Motor neuron (in vitro differentiated cells): Measurements from ENCODE around the gene NCS1. TPM values are rescaled to one million over a fixed set of nuclear protein-coding genes. Genes with fewer than 3 reads are reported as not detected.

ENCODE experiments used
- ATAC-seq, 8 experiments: fragments of 200-7000 bp; cut with Tn5 transposase; replicated peaks in 6 of 8; 2 replicates each; pipeline ENCODE4 v1.8.0; 2021; ENCODE audit warnings: mild to moderate bottlenecking in 8 of 8, moderate library complexity in 8 of 8
- H3K27ac ChIP-seq, 2 donors: fragments of 250-450 bp; sonication (Bioruptor Pico); 2 replicates each; pipeline ENCODE4 v1.9.0; 2021; ENCODE audit warnings: antibody characterized with exemption in 2 of 2, mild to moderate bottlenecking in 2 of 2, moderate library complexity in 1 of 2
- H3K4me1 ChIP-seq, 2 donors: fragments of 250-450 bp; sonication (Bioruptor Pico); replicated peaks in 1 of 2; 2 replicates each; pipeline ENCODE4 v1.6.1; 2021; ENCODE audit warnings: antibody characterized with exemption in 2 of 2, mild to moderate bottlenecking in 2 of 2, moderate library complexity in 1 of 2
- H3K4me3 ChIP-seq, 5 donors: fragments of 250-450 bp; sonication (Bioruptor Pico); 2 replicates each; pipeline ENCODE4 v1.9.0; 2021; ENCODE audit warnings: antibody characterized with exemption in 5 of 5, mild to moderate bottlenecking in 5 of 5, moderate library complexity in 4 of 5
- WGBS, 10 experiments: fragments of 450-650 bp; shearing (Covaris generic); methylation state at CpG; one replicate each; pipeline ENCODE4 v1.0.0; 2022; 5-methylcytosine and 5-hydroxymethylcytosine counted together
- in situ Hi-C, 9 experiments: fragments of 400-800 bp; cut with MboI; loops; one replicate each; pipeline ENCODE4 v1.15.0; 2021; ENCODE audit warnings: low sequenced_read_pairs in 9 of 9, low pct_unique_long_range_greater_than_20kb in 2 of 9; ENCODE audit not compliant: unreplicated experiment in 9 of 9
- total RNA-seq, 8 experiments: library from RNA; unstranded; fragments of 300-600 nt; gene quantifications; 2 replicates each; pipeline versions ENCODE4 v1.2.3 to v1.2.4, GENCODE V29; 2022

Gene NCS1
- total RNA-seq, 8 experiments from 2014 or later: 11.2 to 104 (median 34.7) TPM

DNA sequence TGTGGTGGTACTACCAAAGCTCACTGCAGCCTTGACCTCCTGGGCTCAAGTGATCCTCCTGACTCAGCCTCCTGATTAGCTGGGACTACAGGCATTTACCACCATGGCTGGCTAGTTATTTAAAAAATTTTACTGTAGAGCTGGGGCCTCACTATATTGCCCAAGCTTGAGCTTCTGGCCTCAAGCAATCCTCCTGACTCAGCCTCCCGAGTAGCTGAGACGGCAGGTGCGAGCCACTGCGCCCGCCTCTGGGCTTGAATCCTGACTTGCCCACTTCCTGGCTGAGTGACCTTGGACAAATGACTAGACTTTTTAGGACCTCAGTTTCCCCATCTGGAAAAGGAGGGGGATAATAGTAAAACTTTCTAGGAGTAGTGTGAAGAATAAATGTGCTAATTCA is 32.1 kb downstream of the NCS1 start:
- no peak overlapping the region for H3K27ac ChIP-seq
- in situ Hi-C loops: no loop called here
- no peak for ATAC-seq
- H3K4me3 ChIP-seq: no peak overlapping the region
- 90 to 100% (median 91%) methylated on average over 4 to 5 of the region's 5 CpGs; no CpG with 5 or more reads in 7 of the 10 experiments for WGBS, 10 experiments
- peaks cover 23 to 25% of the 10 kb centered on the region in 2 donors for H3K4me1 ChIP-seq

DNA sequence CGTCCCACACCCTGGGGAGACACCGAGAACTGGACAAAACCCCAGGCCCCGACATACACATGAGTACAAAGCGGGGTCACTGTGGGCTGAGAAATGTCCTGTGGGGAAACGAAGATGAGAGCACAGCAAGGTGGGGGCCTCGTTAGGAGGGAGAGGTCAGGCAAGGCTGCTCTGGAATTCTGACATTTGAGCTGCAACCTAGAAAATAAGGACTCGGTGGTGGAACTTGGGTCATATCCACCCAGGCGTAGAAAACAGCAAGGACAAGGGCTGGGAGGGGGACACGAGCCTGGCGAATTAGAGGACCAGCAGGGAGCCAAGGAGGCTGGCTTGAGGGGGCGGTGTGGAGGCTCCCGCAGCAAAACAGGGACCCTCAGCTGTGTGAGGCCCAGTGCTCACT is 32.8 kb downstream of the NCS1 start:
- in situ Hi-C loops: no loop called here
- peaks cover 28 to 31% of the 10 kb centered on the region in 2 donors for H3K4me1 ChIP-seq
- H3K27ac ChIP-seq: no peak overlapping the region
- ATAC-seq: no peak
- H3K4me3 ChIP-seq: no peak overlapping the region
- 60 to 83% (median 70%) methylated on average over 4 of the region's 12 CpGs; no CpG with 5 or more reads in 7 of the 10 experiments for WGBS, 10 experiments

DNA sequence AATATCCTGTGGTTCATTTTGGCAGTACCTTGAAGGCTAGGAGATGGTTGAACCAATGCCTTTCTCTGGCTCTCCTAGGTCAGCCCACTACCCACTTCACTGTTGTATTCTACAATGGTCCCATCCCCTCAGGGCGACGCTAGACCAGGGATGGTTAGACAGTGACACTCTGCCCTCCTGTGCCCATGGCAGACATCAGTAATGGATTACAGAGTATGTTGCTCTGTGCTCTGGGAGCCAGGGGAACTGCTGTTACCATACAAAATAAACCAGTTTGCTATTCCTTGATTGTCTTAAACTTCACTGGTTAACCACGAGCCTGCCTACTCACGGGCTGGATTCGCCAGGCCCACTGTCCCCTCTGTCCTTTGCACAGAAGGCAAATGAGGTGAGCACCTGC is 33.7 kb downstream of the NCS1 start:
- in situ Hi-C loops: no loop called here
- ATAC-seq: no peak
- peaks cover 19 to 23% of the 10 kb centered on the region in 2 donors for H3K4me1 ChIP-seq

DNA sequence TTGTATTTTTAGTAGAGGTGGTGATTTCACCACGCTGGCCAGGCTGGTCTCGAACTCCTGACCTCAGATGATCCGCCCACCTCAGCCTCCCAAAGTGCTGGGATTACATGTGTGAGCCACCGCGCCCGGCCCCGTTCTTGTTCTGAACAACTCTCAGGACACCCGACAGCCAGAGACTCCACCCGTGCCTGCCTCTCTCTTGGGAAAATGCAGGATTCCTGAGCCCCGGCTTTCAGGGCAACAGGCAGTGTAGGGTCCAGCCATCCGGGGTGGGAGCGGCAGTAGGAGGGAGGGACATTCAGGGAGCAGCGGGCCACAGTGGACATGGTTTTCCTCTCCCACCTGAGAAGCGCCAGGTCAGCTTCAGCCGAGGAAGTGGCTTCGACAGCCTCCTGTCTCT is 34.4 kb downstream of the NCS1 start:
- Histone ChIP-seq H3K4me3 (no peak overlapping the region), H3K27ac (no peak overlapping the region), H3K4me1 (peaks cover 16 to 17% of the 10 kb centered on the region in 2 donors)
- no peak for ATAC-seq
- in situ Hi-C loops: no loop called here
- 53 to 100% (median 78%) methylated on average over 2 to 7 of the region's 16 CpGs; no CpG with 5 or more reads in 2 of the 10 experiments for WGBS, 10 experiments

More for the DNA sequence above, 33.7 kb downstream of the NCS1 start:
- 82 to 100% (median 94%) methylated on average over 2 to 4 of the region's 5 CpGs; no CpG with 5 or more reads in 4 of the 10 experiments for WGBS, 10 experiments
- no peak overlapping the region for H3K4me3 ChIP-seq
- H3K27ac ChIP-seq: no peak overlapping the region

DNA sequence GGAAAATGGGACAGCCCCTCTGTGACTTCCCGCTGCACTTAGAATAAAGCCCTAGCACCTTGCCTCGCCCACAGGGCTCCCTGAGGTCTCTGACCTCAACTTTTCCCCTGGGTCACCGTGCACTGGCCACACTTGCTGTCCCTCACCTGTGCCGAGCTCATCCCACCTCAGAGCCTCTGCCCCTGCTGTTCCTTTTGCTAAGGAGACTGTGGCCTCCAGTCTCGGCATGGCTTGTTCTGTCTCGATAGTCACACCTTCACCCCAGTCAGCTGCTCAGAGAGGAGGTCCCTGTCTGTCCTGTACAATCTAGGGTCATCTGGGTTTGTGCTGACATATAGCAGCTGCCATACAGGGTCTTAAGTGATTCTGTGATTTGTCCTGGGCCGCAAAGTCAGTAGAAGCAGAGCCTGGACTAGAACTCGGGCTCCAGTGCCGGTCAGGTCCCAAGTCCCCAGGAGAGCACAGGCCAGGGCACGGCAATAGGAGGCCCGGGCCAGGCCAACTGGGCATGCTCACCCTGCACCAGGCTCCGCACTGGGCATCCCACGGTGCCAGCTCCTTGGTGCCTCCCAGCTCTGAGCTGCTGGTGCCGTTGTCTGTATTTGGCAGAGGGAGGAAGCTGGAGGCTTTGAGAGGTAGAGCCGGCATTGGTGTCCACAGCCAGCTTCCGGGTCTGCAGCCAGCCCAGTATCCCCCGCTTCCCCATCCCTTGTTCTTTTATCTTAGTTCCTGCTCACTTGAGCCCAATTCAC is 35.2 kb downstream of the NCS1 start:
- no peak for ATAC-seq
- WGBS, 10 experiments: 83 to 100% (median 90%) methylated on average over 1 to 5 of the region's 17 CpGs; no CpG with 5 or more reads in 4 of the 10 experiments
- in situ Hi-C loops: no loop called here
- Histone ChIP-seq H3K27ac (no peak overlapping the region), H3K4me3 (no peak overlapping the region), H3K4me1 (peaks cover 16 to 17% of the 10 kb centered on the region in 2 donors)

DNA sequence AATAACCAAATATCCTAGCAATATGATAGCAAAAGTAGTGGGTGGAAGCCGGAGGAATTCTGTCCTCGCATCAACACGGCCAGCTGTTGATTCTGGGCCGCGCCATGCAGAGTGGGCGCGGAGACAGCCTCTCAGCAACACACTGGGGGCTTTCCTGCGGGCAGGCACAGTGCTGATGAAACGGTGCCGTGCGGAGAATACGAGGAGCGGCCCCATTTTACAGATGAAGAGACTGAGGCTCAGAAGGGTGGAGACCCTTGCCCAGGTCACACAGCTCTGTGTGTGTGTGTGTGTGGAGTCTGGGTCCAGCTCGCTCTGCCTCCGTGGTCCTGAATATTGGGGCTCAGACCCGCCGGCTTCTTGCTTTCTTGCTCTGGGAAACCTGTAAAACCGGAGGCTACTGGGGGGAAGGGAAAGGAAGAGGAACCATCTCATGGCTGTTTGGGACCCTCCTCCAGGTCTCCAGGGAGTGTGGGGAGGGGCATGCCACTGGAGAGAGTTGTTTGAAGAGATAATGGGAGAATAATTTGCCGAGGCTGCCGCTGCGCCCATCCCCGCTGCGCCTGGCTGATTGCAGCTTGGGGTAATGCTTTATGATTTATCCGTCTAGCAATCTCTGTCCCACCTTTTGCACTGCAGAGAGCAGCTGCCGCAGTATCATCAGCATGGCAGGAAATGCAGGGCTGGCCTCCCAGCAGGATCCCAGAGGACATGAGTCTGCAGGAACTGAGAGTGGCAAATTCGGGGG is 36.6 kb downstream of the NCS1 start:
- WGBS, 10 experiments: 20 to 100% (median 73%) methylated on average over 1 to 6 of the region's 26 CpGs; no CpG with 5 or more reads in 4 of the 10 experiments
- peak in 6 of 8 experiments; percentile 48 to 95 (median 86) for ATAC-seq
- H3K4me1 ChIP-seq: peaks cover 13 to 19% of the 10 kb centered on the region in 2 donors
- in situ Hi-C loops: no loop called here
- H3K4me3 ChIP-seq: no peak overlapping the region
- H3K27ac ChIP-seq: peak overlapping the region; percentile 21 to 47

DNA sequence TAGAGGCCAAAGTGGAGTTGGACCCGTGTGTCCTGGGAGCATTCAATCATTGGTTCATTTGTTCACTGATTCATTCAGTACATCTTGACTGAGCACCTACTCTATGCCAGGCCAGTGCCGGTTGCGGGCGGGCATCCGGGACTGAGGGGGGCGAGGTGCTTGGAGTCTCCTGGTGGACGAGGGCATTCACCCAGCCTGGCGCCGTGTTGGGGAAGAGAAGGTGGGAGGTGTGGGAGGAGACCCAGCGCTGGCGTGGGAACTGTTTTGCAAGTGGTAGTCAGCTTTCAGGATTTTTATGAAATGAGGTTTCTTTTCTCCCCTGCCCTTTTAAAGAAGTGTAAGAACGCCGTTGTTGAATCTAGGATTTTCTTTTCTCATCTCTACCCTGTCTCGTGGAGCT is 37.2 kb downstream of the NCS1 start:
- WGBS, 10 experiments: 40 to 83% (median 73%) methylated on average over 1 to 9 of the region's 14 CpGs; no CpG with 5 or more reads in 5 of the 10 experiments
- in situ Hi-C loops: no loop called here
- H3K4me3 ChIP-seq: no peak overlapping the region

DNA sequence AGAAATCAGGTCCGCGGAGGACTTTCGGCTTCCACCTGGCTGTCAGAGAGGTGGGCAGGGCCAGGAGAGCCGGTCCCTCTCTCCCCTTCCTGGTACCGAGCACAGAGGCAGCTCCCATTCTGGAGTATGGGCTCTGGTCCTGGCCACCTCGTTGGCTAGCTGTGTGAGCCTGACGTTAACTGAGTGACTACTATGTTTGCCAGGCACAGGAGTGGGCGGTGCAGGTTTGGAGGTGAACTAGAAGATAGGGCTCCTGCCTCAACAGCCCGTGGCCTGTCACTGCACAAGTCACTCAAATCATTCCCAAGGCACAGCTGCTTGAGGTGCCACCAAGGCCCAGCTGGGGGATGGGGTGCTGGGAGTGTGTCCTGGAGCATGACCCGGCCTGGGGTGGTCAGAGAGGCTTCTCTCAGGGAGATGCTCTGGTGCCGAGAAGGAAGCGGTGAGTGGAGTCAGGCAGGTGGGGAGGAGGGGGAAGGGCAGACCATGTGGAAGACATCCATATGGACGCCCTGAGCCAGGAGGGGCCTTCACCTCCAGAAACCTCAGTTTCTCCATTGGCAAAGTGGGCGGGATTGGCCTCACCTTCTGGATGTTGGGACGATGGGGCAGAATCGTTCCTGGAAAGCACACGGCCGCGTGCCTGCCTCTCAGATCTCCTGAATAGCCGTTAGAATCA is 39.5 kb downstream of the NCS1 start:
- 83 to 100% (median 91%) methylated on average over 1 to 4 of the region's 20 CpGs; no CpG with 5 or more reads in 5 of the 10 experiments for WGBS, 10 experiments
- no peak overlapping the region for H3K4me3 ChIP-seq
- no peak for ATAC-seq
- no peak overlapping the region for H3K27ac ChIP-seq
- H3K4me1 ChIP-seq: peaks cover 33 to 44% of the 10 kb centered on the region in 2 donors
- in situ Hi-C loops: no loop called here

More for the DNA sequence above, 37.2 kb downstream of the NCS1 start:
- peak in 3 of 8 experiments; percentile 6 to 17 (median 9) for ATAC-seq
- Histone ChIP-seq H3K4me1 (peaks cover 20 to 26% of the 10 kb centered on the region in 2 donors), H3K27ac (peak overlapping the region; percentile 1 to 4)

DNA sequence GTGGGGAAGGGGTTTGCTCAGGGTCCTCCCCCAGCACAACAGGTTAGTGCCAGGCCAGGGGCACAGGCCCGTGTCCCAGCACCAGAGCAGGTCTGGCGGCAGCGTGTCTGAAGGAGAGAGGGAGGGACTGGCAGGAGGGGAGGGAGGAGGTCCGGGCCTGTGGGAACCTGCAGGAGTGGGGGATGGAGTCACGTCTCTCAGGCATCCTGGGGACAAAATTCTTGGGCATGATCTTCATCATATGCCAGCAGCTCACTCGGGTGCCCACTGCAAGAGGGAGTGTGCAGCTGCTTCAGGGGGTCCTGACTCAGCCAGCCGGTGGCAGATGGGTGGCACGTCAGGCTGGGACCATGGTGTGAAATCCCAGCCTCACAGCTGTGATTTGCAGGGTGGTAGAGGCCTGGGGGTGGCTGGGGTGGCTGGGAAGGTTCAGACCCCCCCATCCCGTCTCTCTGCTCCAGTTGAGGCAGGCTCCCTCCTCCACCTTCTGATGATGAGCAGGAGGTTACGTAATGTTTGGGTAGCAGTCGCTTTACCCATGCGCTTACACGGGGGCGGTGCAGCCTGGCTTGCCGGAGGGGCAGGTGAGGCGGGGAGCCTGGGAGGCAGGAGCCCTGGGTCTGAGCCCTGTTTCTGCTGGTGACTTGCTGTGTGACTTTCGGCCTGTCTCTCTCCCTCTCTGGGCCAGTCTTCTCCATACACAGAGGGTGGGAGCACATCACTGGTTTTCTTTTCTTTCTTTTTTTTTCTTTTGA is 40.5 kb downstream of the NCS1 start:
- ATAC-seq: no peak
- Histone ChIP-seq H3K4me3 (no peak overlapping the region), H3K27ac (no peak overlapping the region), H3K4me1 (peaks cover 35 to 48% of the 10 kb centered on the region in 2 donors)
- WGBS, 10 experiments: 100% methylated on average over 7 of the region's 17 CpGs; no CpG with 5 or more reads in 9 of the 10 experiments
- in situ Hi-C loops: no loop called here

DNA sequence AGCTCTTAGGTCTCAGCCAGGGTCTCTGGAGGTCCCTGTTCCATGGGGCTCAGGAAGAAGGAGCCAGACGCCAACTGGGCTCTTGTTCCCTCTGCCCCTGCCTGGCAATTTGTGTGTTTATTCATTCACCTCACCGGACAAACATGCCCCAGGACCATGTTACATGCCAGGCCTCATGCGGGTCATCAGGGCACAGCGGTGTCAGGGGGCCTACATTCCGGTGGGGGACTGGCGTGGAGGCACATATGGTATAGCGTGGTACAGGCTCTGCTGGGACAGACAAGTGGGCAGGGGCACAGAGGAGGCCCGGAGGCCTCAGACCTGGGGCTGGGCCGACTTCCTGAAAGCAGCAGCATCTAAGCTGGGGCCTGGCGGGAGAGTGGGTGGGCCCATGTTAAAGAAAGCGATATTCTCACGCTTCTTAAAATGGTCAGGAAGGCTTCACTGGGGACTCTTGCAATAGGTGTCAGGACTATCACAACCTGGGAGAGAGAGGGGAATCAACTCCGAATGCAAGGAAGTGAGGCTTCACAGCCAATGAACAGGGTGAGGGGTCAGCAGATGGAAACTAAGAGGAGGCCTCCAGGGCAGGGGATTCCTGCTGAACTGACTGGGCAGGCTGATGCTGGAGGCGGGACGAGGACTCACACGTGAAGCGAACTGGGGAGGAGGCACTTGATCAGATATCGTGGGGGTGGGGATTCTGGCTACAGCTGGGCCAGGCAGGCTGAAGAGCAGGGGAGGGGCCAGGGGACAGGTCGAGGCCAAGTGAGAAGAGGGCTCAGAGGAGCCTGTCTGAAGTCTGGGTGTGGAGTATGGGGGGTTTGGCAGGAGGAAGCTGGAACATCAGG is 41.9 kb downstream of the NCS1 start:
- in situ Hi-C loops: no loop called here
- Histone ChIP-seq H3K4me1 (peaks cover 32 to 41% of the 10 kb centered on the region in 2 donors), H3K27ac (peak overlapping the region; percentile 42 to 69), H3K4me3 (no peak overlapping the region)
- peak; percentile 45 to 91 (median 82) for ATAC-seq
- 20 to 100% (median 76%) methylated on average over 1 to 7 of the region's 19 CpGs; no CpG with 5 or more reads in 3 of the 10 experiments for WGBS, 10 experiments

DNA sequence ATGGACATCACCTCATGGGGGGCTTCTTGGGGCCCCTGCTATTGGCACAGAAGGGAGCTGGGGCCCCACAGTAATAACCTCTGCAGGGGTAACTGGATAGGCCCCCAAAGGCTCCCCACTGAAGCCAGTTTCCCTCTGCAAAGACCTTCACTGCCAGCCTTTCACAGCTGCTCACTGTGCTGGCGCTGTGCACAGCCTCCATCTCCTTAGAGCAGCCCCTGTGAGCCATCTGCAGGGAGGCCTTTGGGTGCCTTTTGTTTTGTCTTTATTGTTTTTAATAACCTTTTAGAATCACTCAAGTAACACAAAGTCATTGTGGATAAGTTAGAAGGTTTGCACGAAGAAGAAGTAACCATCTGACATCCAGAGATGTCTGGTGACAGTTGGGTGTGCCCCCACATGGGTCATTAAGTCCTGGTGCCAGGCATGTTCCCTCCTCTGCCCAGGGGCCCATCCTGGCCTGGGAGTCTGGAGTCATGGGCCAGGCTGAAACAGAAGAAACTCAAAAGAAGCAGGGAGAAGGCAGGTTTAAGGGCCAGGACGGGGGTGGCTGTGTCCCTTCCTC is 42.7 kb downstream of the NCS1 start:
- Histone ChIP-seq H3K4me3 (no peak overlapping the region), H3K27ac (peak overlapping the region; percentile 42 to 69), H3K4me1 (peaks cover 32 to 36% of the 10 kb centered on the region in 2 donors)
- in situ Hi-C loops: no loop called here
- ATAC-seq: peak; percentile 32 to 76 (median 52)
- WGBS, 10 experiments: 9 to 100% (median 61%) methylated on average over 1 to 3 of the region's 3 CpGs; no CpG with 5 or more reads in 6 of the 10 experiments
